ENCODE results near the gene DDX47. TPM values are rescaled to one million over a fixed set of nuclear protein-coding genes. Genes with fewer than 3 reads are reported as not detected.

The DDX47 gene
- total RNA-seq, 1 experiment from 2014 or later, result 121 TPM

DNA sequence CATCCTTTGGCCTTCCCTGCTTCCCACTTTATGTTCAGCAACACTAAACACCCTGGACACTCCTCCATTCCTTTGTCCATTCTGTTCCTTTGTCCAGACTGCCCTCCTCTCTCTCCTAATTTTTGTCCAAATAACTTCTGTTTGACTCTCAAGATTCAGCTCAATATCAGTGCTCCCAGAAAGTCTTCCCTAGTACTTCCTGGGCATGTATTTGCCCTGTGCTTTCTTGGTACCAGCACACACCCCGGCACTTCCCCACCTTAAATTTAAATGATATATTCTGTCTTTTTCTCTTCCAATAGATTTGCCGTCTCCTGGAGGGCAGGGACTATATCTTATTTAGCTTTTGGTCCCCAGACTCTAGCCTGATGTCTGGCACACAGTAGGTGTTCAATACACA, 34.1 kb upstream of the DDX47 start:
- Histone ChIP-seq H3K9me3 (no peaks in the 10 kb centered on the region), H3K27me3 (replicated peaks; ENCODE audit: control insufficient read depth, insufficient read depth, low read length) (no peaks in the 10 kb centered on the region), H3K36me3 (ENCODE audit: control insufficient read depth, insufficient read depth, low read length) (no peaks in the 10 kb centered on the region), H3K4me1 (peaks cover 33% of the 10 kb centered on the region), H3K4me3 (ENCODE audit: low read depth, low read length) (no peak overlapping the region)
- Mint-ChIP-seq H3K27ac (ENCODE audit: unreplicated experiment) (no peak overlapping the region), H3K4me1 (ENCODE audit: low read depth, unreplicated experiment) (peaks cover 40% of the 10 kb centered on the region), H3K27me3 (ENCODE audit: insufficient read depth, unreplicated experiment) (no peaks in the 10 kb centered on the region), H3K36me3 (ENCODE audit: insufficient read depth, unreplicated experiment) (peaks cover 5% of the 10 kb centered on the region), H3K9me3 (ENCODE audit: unreplicated experiment) (peaks cover 9% of the 10 kb centered on the region), H3K4me3 (ENCODE audit: unreplicated experiment) (no peak overlapping the region)
- ChIA-PET CTCF (interaction anchor here (1.8 kb wide), 1 partner anchor 42 kb away, joined by 5 read pairs; no protein-coding TSS in a partner anchor), POLR2A (no interaction called here)
- BruUV-seq (replicated peaks), result no TSS peak
- intact Hi-C loops (cut with micrococcal nuclease; ENCODE audit: unreplicated experiment), result no loop called here
- TF ChIP-seq, protein P1, sequence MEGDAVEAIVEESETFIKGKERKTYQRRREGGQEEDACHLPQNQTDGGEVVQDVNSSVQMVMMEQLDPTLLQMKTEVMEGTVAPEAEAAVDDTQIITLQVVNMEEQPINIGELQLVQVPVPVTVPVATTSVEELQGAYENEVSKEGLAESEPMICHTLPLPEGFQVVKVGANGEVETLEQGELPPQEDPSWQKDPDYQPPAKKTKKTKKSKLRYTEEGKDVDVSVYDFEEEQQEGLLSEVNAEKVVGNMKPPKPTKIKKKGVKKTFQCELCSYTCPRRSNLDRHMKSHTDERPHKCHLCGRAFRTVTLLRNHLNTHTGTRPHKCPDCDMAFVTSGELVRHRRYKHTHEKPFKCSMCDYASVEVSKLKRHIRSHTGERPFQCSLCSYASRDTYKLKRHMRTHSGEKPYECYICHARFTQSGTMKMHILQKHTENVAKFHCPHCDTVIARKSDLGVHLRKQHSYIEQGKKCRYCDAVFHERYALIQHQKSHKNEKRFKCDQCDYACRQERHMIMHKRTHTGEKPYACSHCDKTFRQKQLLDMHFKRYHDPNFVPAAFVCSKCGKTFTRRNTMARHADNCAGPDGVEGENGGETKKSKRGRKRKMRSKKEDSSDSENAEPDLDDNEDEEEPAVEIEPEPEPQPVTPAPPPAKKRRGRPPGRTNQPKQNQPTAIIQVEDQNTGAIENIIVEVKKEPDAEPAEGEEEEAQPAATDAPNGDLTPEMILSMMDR (IDR thresholded peaks at IDR 0.05; ENCODE audit: insufficient read depth in 1 of 2, low read depth in 1 of 2, low read length in 1 of 2, severe bottlenecking in 1 of 2, unreplicated experiment in 1 of 2), result no peak
- no peak for DNase-seq

DNA sequence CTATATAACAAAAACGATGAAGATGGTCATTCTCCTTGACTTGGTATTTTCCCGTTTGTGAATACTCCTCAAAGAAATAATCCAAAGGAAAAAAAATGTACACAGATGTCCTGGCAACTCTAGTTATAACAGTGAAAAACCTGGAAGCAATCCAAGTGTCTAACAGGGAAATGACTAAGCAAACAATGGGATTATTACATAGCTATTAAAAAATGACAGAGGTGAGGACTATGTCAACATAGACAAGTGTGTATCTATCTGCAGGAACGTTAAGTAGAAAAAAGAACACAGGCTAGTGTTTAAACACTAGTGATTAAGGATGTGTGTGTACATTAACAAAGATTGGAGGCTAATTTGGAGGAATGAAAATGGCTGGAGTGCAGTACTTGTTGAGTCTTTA, 33.6 kb upstream of the DDX47 start:
- Mint-ChIP-seq H3K36me3 (ENCODE audit: insufficient read depth, unreplicated experiment) (peaks cover 5% of the 10 kb centered on the region), H3K27ac (ENCODE audit: unreplicated experiment) (no peak overlapping the region), H3K27me3 (ENCODE audit: insufficient read depth, unreplicated experiment) (no peaks in the 10 kb centered on the region), H3K9me3 (ENCODE audit: unreplicated experiment) (peaks cover 9% of the 10 kb centered on the region), H3K4me3 (ENCODE audit: unreplicated experiment) (no peak overlapping the region), H3K4me1 (ENCODE audit: low read depth, unreplicated experiment) (peaks cover 40% of the 10 kb centered on the region)
- Histone ChIP-seq H3K27me3 (replicated peaks; ENCODE audit: control insufficient read depth, insufficient read depth, low read length) (no peaks in the 10 kb centered on the region), H3K36me3 (ENCODE audit: control insufficient read depth, insufficient read depth, low read length) (no peaks in the 10 kb centered on the region), H3K9me3 (no peaks in the 10 kb centered on the region), H3K4me1 (peaks cover 33% of the 10 kb centered on the region), H3K4me3 (ENCODE audit: low read depth, low read length) (no peak overlapping the region)
- ChIA-PET POLR2A (interaction anchor here (0.6 kb wide), 1 partner anchor 57 kb away, joined by 12 read pairs; no protein-coding TSS in a partner anchor), CTCF (interaction anchor here (1.8 kb wide), 1 partner anchor 42 kb away, joined by 5 read pairs; no protein-coding TSS in a partner anchor)
- TF ChIP-seq, protein P1 (IDR thresholded peaks at IDR 0.05; ENCODE audit: insufficient read depth in 1 of 2, low read depth in 1 of 2, low read length in 1 of 2, severe bottlenecking in 1 of 2, unreplicated experiment in 1 of 2), result no peak
- DNase-seq, result no peak
- intact Hi-C loops (cut with micrococcal nuclease; ENCODE audit: unreplicated experiment), result no loop called here
- BruUV-seq (replicated peaks), result no TSS peak

DNA sequence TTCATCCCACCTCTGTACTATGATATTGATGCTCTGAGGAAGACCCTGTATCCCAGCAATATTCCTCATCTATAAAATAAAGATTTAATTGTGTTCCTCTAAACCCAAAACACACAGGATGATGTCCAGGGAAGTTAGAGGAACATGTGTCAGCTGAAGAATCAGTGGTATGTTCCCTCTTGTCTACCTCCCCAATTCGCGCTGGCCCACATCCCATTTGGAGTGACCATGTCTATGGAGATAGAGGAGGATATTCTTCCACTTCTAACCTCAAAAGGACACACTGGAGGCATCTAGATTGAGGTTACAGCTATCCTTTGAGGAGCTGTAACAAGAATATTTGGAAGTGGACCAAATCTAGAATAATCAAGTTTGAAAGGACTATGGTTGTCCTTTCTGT, 29.0 kb upstream of the DDX47 start:
- no TSS peak for BruUV-seq (replicated peaks)
- Histone ChIP-seq H3K4me3 (ENCODE audit: low read depth, low read length) (no peak overlapping the region), H3K36me3 (ENCODE audit: control insufficient read depth, insufficient read depth, low read length) (no peaks in the 10 kb centered on the region), H3K27me3 (replicated peaks; ENCODE audit: control insufficient read depth, insufficient read depth, low read length) (no peaks in the 10 kb centered on the region), H3K4me1 (peaks cover 34% of the 10 kb centered on the region), H3K9me3 (no peaks in the 10 kb centered on the region)
- POLR2A ChIA-PET, result no interaction called here
- H3K27ac Mint-ChIP-seq (ENCODE audit: unreplicated experiment), result no peak overlapping the region
- no peak for DNase-seq
- H3K27me3 Mint-ChIP-seq (ENCODE audit: insufficient read depth, unreplicated experiment), result no peaks in the 10 kb centered on the region
- intact Hi-C loops (cut with micrococcal nuclease; ENCODE audit: unreplicated experiment), result no loop called here
- no peak overlapping the region for H3K4me3 Mint-ChIP-seq (ENCODE audit: unreplicated experiment)
- CTCF ChIA-PET, result no interaction called here
- peaks cover 9% of the 10 kb centered on the region for H3K9me3 Mint-ChIP-seq (ENCODE audit: unreplicated experiment)
- H3K36me3 Mint-ChIP-seq (ENCODE audit: insufficient read depth, unreplicated experiment), result peaks cover 5% of the 10 kb centered on the region
- peaks cover 12% of the 10 kb centered on the region for H3K4me1 Mint-ChIP-seq (ENCODE audit: low read depth, unreplicated experiment)
- TF ChIP-seq, protein P1 (IDR thresholded peaks at IDR 0.05; ENCODE audit: insufficient read depth in 1 of 2, low read depth in 1 of 2, low read length in 1 of 2, severe bottlenecking in 1 of 2, unreplicated experiment in 1 of 2), result no peak

All from Caco-2 (cell line).